Activated CD4-positive, alpha-beta T cell treated with anti-CD3 and anti-CD28 coated beads for 48 hours (primary cell): ENCODE data around the gene CFAP69.
"Not testable (repeated sequence)": the region's sequence is repeated elsewhere in the genome, so short reads cannot be mapped to it uniquely, and the experiment has no call there.

Source experiments
- DNase-seq: peaks from one replicate; pipeline ENCODE4 v3.0.0-alpha.2; 2020

CFAP69 gene

GRCh38 chr7:90276033-90276728, 31.2 kb downstream of the CFAP69 start:
- DNase-seq, result no peak

DNA sequence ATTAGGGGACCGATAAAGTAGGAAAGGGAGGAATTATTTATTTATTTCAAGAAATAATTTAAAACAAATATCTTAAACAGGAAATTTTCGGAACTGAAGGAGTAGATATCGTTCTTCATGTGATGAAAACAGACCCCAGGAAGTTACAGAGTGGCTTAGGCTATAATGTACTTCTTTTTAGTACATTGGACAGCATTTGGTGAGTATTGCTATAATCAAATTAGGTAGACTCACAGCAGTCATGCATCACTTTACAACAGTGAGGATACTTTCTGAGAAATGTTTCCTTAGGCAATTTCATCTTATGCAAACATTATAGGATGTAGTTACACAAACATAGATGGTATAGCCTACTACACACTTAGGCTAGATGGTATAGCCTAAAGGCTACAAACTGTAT, 43.2 kb downstream of the CFAP69 start:
- DNase-seq, result no peak

GRCh38 chr7:90290244-90291113, 45.5 kb downstream of the CFAP69 start:
- no peak for DNase-seq

- DNase-seq, result no peak
Observed at GRCh38 chr7:90298145-90299038, 53.4 kb downstream of the CFAP69 start.

- no peak for DNase-seq
Observed at GRCh38 chr7:90303241-90303640, 58.3 kb downstream of the CFAP69 start.

- DNase-seq, result no peak
Observed at GRCh38 chr7:90309872-90310271, 64.9 kb downstream of the CFAP69 start.

DNA sequence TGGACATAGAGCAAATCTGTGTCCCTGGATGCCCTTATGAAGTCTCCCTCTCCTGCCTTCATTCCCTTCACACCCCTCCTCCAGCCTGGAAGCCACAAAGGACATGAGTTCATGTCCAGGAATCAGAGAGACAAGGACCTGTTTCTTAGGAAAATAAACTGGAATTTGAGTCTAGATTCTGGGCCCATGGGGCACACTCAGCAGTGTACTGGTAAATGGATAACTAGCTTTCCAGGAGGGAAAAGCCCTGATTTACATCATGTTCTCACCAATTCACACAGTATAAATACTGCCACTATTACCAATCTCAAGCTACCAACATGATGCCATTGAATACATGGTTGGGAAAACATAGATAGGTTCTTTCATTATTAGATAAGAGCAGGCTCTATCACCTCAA, 66.2 kb downstream of the CFAP69 start:
- no peak for DNase-seq

GRCh38 chr7:90312745-90313144, 67.8 kb downstream of the CFAP69 start:
- DNase-seq, result no peak

DNA sequence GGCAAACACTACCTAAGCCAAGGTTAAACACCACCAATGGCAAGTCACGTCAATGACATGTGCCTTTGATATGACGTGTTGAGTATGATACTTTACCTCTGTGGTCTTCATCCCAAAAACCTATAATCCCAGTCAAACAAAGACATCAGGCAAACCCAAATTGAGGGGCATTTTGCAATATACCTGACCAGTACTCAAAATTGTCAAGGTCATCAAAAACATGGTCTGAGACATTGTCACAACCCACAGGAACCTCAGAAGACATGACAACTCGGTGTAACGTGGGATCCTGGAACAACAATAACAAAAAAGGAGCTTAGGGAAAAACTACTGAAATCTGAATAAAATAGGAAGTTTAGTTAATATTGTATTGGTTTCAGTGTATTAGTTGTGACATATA, 68.9 kb downstream of the CFAP69 start:
- no peak for DNase-seq

- no peak for DNase-seq
Observed at GRCh38 chr7:90320014-90320413, 75.0 kb downstream of the CFAP69 start.

- DNase-seq, result no peak
Observed at GRCh38 chr7:90320418-90320800, 75.4 kb downstream of the CFAP69 start.

- peak; percentile 16 for DNase-seq
Observed at GRCh38 chr7:90320801-90321494, 76.0 kb downstream of the CFAP69 start, which contains the start of gene FAM237B. Gene FAM237B, minus strand, starts transcription at chr7:90321304. Its CDS starts 1,556 bp downstream, at chr7:90319748.

DNA sequence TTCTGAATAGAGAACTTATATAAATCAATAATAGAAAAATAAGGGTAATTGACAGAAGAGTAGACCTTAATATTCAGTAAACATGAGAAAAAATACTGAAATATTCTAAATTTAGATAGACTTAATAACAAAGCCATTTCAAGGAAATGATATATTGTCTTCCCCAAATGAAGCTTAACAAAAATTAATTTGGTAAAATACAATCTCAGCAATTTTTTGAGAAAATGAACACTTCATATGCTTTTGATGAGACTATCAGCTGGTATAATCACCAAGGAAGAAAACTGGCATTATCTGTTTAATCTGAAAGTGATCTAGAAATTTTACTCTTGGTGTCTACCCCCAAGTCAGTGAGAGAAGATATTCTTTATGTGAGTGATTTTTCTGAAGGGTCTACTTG, 77.9 kb downstream of the CFAP69 start:
- no peak for DNase-seq

DNA sequence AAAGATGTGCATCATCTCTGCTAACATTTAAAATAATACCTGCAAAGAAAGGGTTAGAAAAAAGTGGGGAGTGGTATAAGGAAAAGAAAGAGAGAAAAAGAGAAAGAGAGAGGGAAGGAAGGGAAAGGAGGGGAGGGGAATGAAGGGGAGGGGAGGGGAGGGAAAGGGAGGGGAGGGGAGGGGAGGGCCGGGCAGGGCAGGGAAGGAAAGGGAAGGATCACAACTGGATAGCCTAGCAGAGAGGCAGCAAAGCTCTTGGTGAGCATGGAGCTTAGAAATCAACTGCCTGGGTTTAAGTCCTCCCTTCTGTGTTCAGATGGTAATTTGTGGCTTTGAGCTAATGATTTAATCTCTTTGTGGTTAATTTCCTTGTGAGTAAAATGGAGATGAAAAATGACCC, 81.5 kb downstream of the CFAP69 start:
- no peak for DNase-seq

DNA sequence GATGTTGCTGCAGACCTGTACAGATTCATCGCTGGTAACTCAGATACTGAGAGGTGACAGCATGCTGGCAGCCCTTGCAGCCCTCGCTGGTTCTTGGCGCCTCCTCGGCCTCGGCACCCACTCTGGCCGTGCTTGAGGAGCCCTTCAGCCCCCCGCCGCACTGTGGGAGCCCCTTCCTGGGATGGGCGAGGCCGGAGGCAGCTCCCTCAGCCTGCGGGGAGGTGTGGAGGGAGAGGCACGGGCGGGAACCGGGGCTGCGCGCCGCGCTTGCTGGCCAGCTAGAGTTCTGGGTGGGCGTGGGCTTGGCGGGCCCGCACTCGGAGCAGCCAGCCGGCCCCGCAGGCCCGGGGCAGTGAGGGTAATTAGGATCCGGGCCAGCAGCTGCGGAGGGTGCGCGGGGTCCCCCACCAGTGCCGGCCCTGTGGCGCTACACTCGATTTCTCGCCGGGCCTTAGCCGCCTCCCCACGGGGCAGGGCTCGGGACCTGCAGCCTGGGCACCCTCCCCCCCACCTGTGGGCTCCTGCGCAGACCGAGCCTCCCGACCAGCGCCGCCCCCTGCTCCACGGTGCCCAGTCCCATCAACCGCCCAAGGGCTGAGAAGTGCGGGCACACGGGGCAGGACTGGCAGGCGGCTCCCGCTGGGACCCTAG, 89.3 kb downstream of the CFAP69 start:
- no peak for DNase-seq

DNA sequence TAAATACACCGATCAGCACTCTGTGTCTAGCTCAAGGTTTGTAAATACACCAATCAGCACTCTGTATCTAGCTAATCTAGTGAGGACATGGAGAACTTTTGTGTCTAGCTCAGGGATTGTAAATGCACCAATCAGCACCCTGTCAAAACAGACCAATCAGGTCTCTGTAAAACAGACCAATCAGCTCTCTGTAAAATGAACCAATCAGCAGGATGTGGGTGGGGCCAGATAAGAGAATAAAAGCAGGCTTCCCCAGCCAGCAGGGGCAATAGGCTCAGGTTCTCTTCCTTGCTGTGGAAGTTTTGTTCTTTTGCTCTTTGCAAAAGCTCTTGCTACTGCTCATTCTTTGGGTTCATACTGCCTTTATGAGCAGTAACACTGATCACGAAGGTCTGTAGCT, 90.0 kb downstream of the CFAP69 start:
- DNase-seq, result not testable (repeated sequence)

GRCh38 chr7:90337106-90337505, 92.1 kb downstream of the CFAP69 start:
- no peak for DNase-seq

DNA sequence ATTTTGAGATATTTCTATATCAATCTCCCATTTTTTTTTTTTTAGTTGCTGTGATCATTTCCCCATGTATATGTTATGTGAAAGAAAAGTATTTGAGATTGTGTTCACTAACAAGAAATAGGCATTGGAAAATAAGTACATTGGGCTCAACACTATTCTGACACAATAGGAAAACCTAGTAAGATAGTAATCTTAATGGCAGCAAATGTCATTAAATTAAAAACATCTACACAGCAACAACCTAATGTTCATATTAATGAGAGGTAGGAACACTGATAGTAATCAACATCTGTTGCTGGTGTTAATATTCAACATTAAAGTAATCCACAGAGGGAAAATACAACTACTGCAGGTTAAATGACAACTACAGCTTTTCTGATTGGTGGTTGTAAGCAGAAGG, 100.0 kb downstream of the CFAP69 start:
- no peak for DNase-seq

DNA sequence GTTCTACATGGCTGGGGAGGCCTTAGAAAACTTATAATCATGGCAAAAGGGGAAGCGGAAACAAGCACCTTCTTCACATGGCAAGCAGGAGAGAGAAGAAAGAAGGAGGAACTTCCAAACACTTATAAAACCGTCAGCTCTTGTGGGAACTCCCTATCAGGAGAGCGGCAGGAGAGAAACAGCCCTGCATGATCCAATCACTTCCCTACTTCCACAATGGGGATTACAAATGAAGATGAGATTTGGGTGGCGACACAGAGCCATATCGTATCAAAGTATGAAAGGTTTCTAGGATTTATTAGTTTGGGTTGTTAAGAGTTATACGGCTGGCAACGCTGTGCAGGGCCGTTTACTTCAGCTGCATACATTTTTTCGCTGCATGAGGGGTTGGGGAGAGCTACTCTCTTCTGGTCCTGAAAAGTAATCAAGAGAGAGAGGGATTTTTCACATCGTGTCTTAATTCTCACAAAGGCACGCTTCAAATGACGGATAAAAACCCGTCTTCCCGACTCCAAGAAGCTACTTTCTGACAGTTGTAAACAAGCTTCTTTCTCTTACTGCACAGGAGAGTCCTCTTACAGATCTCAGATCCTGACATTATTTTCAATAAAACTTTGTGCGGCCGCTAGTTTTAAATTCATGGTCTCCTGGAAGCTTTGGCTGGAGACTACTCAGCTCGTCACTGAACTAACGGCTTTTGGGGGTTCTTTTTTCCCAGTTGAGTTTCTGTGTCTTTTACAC, 100.8 kb downstream of the CFAP69 start:
- no peak for DNase-seq

- peak; percentile 97 for DNase-seq
Observed at GRCh38 chr7:90346336-90347125, 101.6 kb downstream of the CFAP69 start, which contains the start of gene GTPBP10. Gene GTPBP10, plus strand, starts transcription at chr7:90346716. Its CDS starts 26 bp downstream, at chr7:90346742.
